K562 treated with DMSO at 1 percent for 12 hours (cell line): ENCODE results near the gene USP17L22. TPM values are rescaled to one million over a fixed set of nuclear protein-coding genes. Genes with fewer than 3 reads are reported as not detected.

Source experiments
- total RNA-seq: library from RNA; unstranded; fragments of 300-600 nt; gene quantifications from 2 replicates; pipeline ENCODE4 v1.2.3, GENCODE V29; 2022; ENCODE audit not compliant: insufficient read depth

Gene USP17L22, protein sequence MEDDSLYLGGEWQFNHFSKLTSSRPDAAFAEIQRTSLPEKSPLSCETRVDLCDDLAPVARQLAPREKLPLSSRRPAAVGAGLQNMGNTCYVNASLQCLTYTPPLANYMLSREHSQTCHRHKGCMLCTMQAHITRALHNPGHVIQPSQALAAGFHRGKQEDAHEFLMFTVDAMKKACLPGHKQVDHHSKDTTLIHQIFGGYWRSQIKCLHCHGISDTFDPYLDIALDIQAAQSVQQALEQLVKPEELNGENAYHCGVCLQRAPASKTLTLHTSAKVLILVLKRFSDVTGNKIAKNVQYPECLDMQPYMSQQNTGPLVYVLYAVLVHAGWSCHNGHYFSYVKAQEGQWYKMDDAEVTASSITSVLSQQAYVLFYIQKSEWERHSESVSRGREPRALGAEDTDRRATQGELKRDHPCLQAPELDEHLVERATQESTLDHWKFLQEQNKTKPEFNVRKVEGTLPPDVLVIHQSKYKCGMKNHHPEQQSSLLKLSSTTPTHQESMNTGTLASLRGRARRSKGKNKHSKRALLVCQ
- total RNA-seq = not detected in 2 replicates

DNA sequence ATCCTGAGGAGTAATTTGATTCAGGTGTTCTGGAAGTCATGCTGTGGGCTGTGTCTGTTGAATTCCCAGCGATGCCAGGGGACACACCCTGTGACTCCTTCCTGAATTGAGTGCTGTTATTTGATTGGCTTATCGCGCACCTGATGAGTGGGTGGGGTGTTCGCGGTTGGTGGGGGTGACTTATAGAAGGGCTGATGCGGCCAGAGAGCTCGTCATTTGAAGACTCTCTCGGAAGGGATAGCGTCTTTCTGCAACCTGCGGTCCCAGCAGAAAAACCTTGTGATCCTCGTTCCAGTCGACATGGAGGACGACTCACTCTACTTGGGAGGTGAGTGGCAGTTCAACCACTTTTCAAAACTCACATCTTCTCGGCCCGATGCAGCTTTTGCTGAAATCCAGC, at the start of gene USP17L22:
Gene USP17L22 (plus strand): TSS at position 301 of the 400 bp plus-strand sequence. CDS start 0 bp downstream, at position 301.

DNA sequence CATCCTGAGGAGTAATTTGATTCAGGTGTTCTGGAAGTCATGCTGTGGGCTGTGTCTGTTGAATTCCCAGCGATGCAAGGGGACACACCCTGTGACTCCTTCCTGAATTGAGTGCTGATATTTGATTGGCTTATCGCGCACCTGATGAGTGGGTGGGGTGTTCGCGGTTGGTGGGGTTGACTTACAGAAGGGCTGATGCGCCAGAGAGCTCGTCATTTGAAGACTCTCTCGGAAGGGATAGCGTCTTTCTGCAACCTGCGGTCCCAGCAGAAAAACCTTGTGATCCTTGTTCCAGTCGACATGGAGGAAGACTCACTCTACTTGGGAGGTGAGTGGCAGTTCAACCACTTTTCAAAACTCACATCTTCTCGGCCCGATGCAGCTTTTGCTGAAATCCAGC, 47.6 kb upstream of the USP17L22 start, which contains the start of gene USP17L12:
Gene USP17L12 (plus strand): TSS at position 301 of the 400 bp plus-strand sequence. CDS start 0 bp downstream, at position 301.

DNA sequence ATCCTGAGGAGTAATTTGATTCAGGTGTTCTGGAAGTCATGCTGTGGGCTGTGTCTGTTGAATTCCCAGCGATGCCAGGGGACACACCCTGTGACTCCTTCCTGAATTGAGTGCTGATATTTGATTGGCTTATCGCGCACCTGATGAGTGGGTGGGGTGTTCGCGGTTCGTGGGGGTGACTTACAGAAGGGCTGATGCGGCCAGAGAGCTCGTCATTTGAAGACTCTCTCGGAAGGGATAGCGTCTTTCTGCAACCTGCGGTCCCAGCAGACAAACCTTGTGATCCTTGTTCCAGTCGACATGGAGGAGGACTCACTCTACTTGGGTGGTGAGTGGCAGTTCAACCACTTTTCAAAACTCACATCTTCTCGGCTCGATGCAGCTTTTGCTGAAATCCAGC, 42.8 kb upstream of the USP17L22 start, which contains the start of gene USP17L13:
Gene USP17L13 (plus strand): TSS at position 301 of the 400 bp plus-strand sequence. CDS start 0 bp downstream, at position 301.

DNA sequence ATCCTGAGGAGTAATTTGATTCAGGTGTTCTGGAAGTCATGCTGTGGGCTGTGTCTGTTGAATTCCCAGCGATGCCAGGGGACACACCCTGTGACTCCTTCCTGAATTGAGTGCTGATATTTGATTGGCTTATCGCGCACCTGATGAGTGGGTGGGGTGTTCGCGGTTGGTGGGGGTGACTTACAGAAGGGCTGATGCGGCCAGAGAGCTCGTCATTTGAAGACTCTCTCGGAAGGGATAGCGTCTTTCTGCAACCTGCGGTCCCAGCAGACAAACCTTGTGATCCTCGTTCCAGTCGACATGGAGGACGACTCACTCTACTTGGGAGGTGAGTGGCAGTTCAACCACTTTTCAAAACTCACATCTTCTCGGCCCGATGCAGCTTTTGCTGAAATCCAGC, 33.3 kb upstream of the USP17L22 start, which contains the start of gene USP17L15:
Gene USP17L15 (plus strand): TSS at position 301 of the 400 bp plus-strand sequence. CDS start 0 bp downstream, at position 301.

DNA sequence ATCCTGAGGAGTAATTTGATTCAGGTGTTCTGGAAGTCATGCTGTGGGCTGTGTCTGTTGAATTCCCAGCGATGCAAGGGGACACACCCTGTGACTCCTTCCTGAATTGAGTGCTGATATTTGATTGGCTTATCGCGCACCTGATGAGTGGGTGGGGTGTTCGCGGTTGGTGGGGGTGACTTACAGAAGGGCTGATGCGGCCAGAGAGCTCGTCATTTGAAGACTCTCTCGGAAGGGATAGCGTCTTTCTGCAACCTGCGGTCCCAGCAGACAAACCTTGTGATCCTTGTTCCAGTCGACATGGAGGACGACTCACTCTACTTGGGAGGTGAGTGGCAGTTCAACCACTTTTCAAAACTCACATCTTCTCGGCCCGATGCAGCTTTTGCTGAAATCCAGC, 23.8 kb upstream of the USP17L22 start, which contains the start of gene USP17L17:
Gene USP17L17 (plus strand): TSS at position 301 of the 400 bp plus-strand sequence. CDS start 0 bp downstream, at position 301.

DNA sequence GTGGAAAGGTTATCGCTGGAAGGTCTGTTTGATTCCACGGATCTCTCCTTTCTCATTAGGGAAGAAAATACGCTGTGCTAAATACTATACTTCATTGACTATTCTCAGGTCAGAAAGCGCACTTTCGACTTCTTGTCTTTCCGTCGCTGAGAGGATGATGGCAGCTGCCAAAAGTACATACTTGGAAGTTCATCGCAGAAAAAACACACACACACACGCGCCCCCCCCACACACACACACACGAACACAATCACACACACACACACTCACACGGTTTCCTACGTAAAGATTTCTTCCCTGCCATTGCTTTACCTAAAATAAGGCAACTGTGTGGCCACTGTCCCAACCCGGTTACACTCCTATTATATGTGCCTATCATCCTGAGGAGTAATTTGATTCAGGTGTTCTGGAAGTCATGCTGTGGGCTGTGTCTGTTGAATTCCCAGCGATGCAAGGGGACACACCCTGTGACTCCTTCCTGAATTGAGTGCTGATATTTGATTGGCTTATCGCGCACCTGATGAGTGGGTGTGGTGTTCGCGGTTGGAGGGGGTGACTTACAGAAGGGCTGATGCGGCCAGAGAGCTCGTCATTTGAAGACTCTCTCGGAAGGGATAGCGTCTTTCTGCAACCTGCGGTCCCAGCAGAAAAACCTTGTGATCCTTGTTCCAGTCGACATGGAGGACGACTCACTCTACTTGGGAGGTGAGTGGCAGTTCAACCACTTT, 19.3 kb upstream of the USP17L22 start, which contains the start of gene USP17L18:
Gene USP17L18 (plus strand): TSS at position 678 of the 728 bp plus-strand sequence. CDS start 0 bp downstream, at position 678.

DNA sequence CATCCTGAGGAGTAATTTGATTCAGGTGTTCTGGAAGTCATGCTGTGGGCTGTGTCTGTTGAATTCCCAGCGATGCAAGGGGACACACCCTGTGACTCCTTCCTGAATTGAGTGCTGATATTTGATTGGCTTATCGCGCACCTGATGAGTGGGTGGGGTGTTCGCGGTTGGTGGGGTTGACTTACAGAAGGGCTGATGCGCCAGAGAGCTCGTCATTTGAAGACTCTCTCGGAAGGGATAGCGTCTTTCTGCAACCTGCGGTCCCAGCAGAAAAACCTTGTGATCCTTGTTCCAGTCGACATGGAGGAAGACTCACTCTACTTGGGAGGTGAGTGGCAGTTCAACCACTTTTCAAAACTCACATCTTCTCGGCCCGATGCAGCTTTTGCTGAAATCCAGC, 14.3 kb upstream of the USP17L22 start, which contains the start of gene USP17L19:
Gene USP17L19 (plus strand): TSS at position 301 of the 400 bp plus-strand sequence. CDS start 0 bp downstream, at position 301.

DNA sequence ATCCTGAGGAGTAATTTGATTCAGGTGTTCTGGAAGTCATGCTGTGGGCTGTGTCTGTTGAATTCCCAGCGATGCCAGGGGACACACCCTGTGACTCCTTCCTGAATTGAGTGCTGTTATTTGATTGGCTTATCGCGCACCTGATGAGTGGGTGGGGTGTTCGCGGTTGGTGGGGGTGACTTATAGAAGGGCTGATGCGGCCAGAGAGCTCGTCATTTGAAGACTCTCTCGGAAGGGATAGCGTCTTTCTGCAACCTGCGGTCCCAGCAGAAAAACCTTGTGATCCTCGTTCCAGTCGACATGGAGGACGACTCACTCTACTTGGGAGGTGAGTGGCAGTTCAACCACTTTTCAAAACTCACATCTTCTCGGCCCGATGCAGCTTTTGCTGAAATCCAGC, 9.6 kb upstream of the USP17L22 start, which contains the start of gene USP17L20:
Gene USP17L20 (plus strand): TSS at position 301 of the 400 bp plus-strand sequence. CDS start 0 bp downstream, at position 301.

DNA sequence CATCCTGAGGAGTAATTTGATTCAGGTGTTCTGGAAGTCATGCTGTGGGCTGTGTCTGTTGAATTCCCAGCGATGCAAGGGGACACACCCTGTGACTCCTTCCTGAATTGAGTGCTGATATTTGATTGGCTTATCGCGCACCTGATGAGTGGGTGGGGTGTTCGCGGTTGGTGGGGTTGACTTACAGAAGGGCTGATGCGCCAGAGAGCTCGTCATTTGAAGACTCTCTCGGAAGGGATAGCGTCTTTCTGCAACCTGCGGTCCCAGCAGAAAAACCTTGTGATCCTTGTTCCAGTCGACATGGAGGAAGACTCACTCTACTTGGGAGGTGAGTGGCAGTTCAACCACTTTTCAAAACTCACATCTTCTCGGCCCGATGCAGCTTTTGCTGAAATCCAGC, 4.8 kb upstream of the USP17L22 start, which contains the start of gene USP17L21:
Gene USP17L21 (plus strand): TSS at position 301 of the 400 bp plus-strand sequence. CDS start 0 bp downstream, at position 301.

Other genes starting within 250 kb of the USP17L22 start
- not detected in 2 replicates for gene FAM90A26, start 97.2 kb upstream of the USP17L22 start, total RNA-seq
- not detected in 2 replicates for gene USP17L10, start 57.0 kb upstream of the USP17L22 start, total RNA-seq
- gene USP17L11, start 52.2 kb upstream of the USP17L22 start, total RNA-seq = not detected in 2 replicates
- gene USP17L12, start 47.5 kb upstream of the USP17L22 start, total RNA-seq = not detected in 2 replicates
- not detected in 2 replicates for gene USP17L13, start 42.7 kb upstream of the USP17L22 start, total RNA-seq
- gene USP17L15, start 33.2 kb upstream of the USP17L22 start, total RNA-seq = not detected in 2 replicates
- gene USP17L17, start 23.7 kb upstream of the USP17L22 start, total RNA-seq = not detected in 2 replicates
- not detected in 2 replicates for gene USP17L18, start 19.0 kb upstream of the USP17L22 start, total RNA-seq
- not detected in 2 replicates for gene USP17L19, start 14.2 kb upstream of the USP17L22 start, total RNA-seq
- gene USP17L20, start 9.5 kb upstream of the USP17L22 start, total RNA-seq = not detected in 2 replicates
- gene USP17L21, start 4.7 kb upstream of the USP17L22 start, total RNA-seq = not detected in 2 replicates
- gene USP17L24, start 57.5 kb downstream of the USP17L22 start, total RNA-seq = not detected in 2 replicates
- not detected in 2 replicates for gene USP17L25, start 62.3 kb downstream of the USP17L22 start, total RNA-seq
- not detected in 2 replicates for gene USP17L26, start 67.0 kb downstream of the USP17L22 start, total RNA-seq
- not detected in 2 replicates for gene USP17L5, start 71.8 kb downstream of the USP17L22 start, total RNA-seq
- not detected in 2 replicates for gene USP17L27, start 76.5 kb downstream of the USP17L22 start, total RNA-seq
- gene USP17L28, start 81.3 kb downstream of the USP17L22 start, total RNA-seq = not detected in 2 replicates
- not detected in 2 replicates for gene USP17L29, start 86.0 kb downstream of the USP17L22 start, total RNA-seq
- gene USP17L30, start 95.5 kb downstream of the USP17L22 start, total RNA-seq = not detected in 2 replicates
- not detected in 2 replicates for gene DEFB131A, start 176.8 kb downstream of the USP17L22 start, total RNA-seq